Measurements from ENCODE around the gene ALG11. TPM values are rescaled to one million over a fixed set of nuclear protein-coding genes. Genes with fewer than 3 reads are reported as not detected.
A peak's percentile ranks its signal among the peaks of the same experiment; 100 is the strongest.

The ALG11 gene
- total and polyA plus RNA-seq, 8 donors = 27.1 to 34.9 (median 31.4) TPM

GRCh38 chr13:52020191-52020590, 8.0 kb downstream of the ALG11 start:
- H3K4me3 ChIP-seq = no peak overlapping the region
- no peaks in the 10 kb centered on the region for H3K27me3 ChIP-seq
- DNase-seq (no peak), ATAC-seq (no peak)
- no peak for TF ChIP-seq CTCF (IDR thresholded peaks at IDR 0.05)
- H3K9me3 ChIP-seq = no peaks in the 10 kb centered on the region
- H3K36me3 ChIP-seq = peaks cover 0 to 79% of the 10 kb centered on the region in 2 donors
- no peaks in the 10 kb centered on the region for H3K4me1 ChIP-seq
- no peak overlapping the region for H3K27ac ChIP-seq
- intact Hi-C loops (cut with DNase I) = no loop called here

GRCh38 chr13:52022356-52022755, 10.2 kb downstream of the ALG11 start:
- no peak overlapping the region for H3K27ac ChIP-seq
- no peak for TF ChIP-seq CTCF (IDR thresholded peaks at IDR 0.05)
- ATAC-seq (no peak), DNase-seq (no peak)
- H3K36me3 ChIP-seq = peaks cover 0 to 84% of the 10 kb centered on the region in 2 donors
- intact Hi-C loops (cut with DNase I) = no loop called here
- no peaks in the 10 kb centered on the region for H3K27me3 ChIP-seq
- H3K4me3 ChIP-seq = no peak overlapping the region
- H3K4me1 ChIP-seq = no peaks in the 10 kb centered on the region
- H3K9me3 ChIP-seq = no peaks in the 10 kb centered on the region

- DNase-seq (no peak), ATAC-seq (no peak)
- Histone ChIP-seq H3K4me3 (no peak within 1 kb of the TSS), H3K9me3 (no peaks in the 10 kb centered on the region), H3K27me3 (no peaks in the 10 kb centered on the region), H3K27ac (no peak within 1 kb of the TSS), H3K36me3 (peaks cover 0 to 86% of the 10 kb centered on the region in 2 donors), H3K4me1 (no peaks in the 10 kb centered on the region)
- intact Hi-C loops (cut with DNase I) = no loop called here
- no peak for TF ChIP-seq CTCF (IDR thresholded peaks at IDR 0.05)
Observed at GRCh38 chr13:52024481-52024880, 12.3 kb downstream of the ALG11 start, which contains the start of gene UTP14C. Gene UTP14C, plus strand, starts transcription at chr13:52024691. Its CDS starts 4,114 bp downstream, at chr13:52028805.

GRCh38 chr13:52025475-52026245, 13.5 kb downstream of the ALG11 start:
- Histone ChIP-seq H3K4me3 (no peak overlapping the region), H3K4me1 (no peaks in the 10 kb centered on the region), H3K36me3 (peaks cover 0 to 74% of the 10 kb centered on the region in 2 donors), H3K9me3 (no peaks in the 10 kb centered on the region), H3K27me3 (no peaks in the 10 kb centered on the region), H3K27ac (no peak overlapping the region)
- TF ChIP-seq CTCF (IDR thresholded peaks at IDR 0.05) = no peak
- intact Hi-C loops (cut with DNase I) = no loop called here
- ATAC-seq (peak; percentile 69), DNase-seq (no peak)

GRCh38 chr13:52026246-52026626, 14.0 kb downstream of the ALG11 start:
- Histone ChIP-seq H3K4me3 (no peak overlapping the region), H3K4me1 (no peaks in the 10 kb centered on the region), H3K9me3 (no peaks in the 10 kb centered on the region), H3K36me3 (peaks cover 0 to 72% of the 10 kb centered on the region in 2 donors), H3K27me3 (no peaks in the 10 kb centered on the region), H3K27ac (no peak overlapping the region)
- intact Hi-C loops (cut with DNase I) = no loop called here
- ATAC-seq (no peak), DNase-seq (no peak)
- no peak for TF ChIP-seq CTCF (IDR thresholded peaks at IDR 0.05)

Measured in left lung (tissue), 10 donors.